ENCODE data around the gene YAF2. TPM values are rescaled to one million over a fixed set of nuclear protein-coding genes. Genes with fewer than 3 reads are reported as not detected.

The YAF2 gene
- total and polyA plus RNA-seq, 2 donors (not counting 1 experiment from before 2014, with no cell fraction given), result 11.6 to 41.9 TPM

Other genes starting within 250 kb of the YAF2 start
- gene GXYLT1, start 93.4 kb downstream of the YAF2 start, total RNA-seq, result 9.4 and 10.4 TPM in 2 replicates
- 2.0 and 3.3 TPM in 2 replicates for gene GXYLT1, start 93.4 kb downstream of the YAF2 start, polyA plus RNA-seq
- gene ZCRB1, start 87.8 kb upstream of the YAF2 start, total RNA-seq, result 23.2 and 27.1 TPM in 2 replicates
- 9.8 and 15.5 TPM in 2 replicates for gene ZCRB1, start 87.8 kb upstream of the YAF2 start, polyA plus RNA-seq
- 99.5 and 104 TPM in 2 replicates for gene PPHLN1, start 87.9 kb upstream of the YAF2 start, total RNA-seq
- gene PPHLN1, start 87.9 kb upstream of the YAF2 start, polyA plus RNA-seq, result 48.8 and 79.8 TPM in 2 replicates